ENCODE results near the gene LRFN2.

LRFN2 gene

GRCh38 chr6:40443842-40444241 is 143.3 kb downstream of the LRFN2 start:
- TF ChIP-seq EZH2phosphoT487 (IDR thresholded peaks at IDR 0.05; ENCODE audit: borderline replicate concordance, low read length), result no peak
- TF ChIP-seq CTCF (IDR thresholded peaks at IDR 0.05; ENCODE audit: low read depth, low read length, poor library complexity, severe bottlenecking), result no peak
- no peaks in the 10 kb centered on the region for H3K4me1 ChIP-seq (ENCODE audit: control insufficient read depth, low read length)

GRCh38 chr6:40442591-40442990 is 144.6 kb downstream of the LRFN2 start:
- no peaks in the 10 kb centered on the region for H3K9me3 ChIP-seq (ENCODE audit: control insufficient read depth, insufficient read depth, low read length)
- peaks cover 5% of the 10 kb centered on the region; the same call in 1 of the 2 replicates for H3K27me3 ChIP-seq (ENCODE audit: control insufficient read depth, low read length)
- no peak overlapping the region for H3K4me3 ChIP-seq (ENCODE audit: low read length)
- H4K20me1 ChIP-seq (ENCODE audit: control insufficient read depth, insufficient read depth, low read depth, low read length), result no peaks in the 10 kb centered on the region
- TF ChIP-seq CTCF (IDR thresholded peaks at IDR 0.05; ENCODE audit: low read depth, low read length, poor library complexity, severe bottlenecking) (no peak), EZH2phosphoT487 (IDR thresholded peaks at IDR 0.05; ENCODE audit: borderline replicate concordance, low read length) (no peak)
- H3K4me2 ChIP-seq (ENCODE audit: low read length), result no peak overlapping the region
- H3K9me2 ChIP-seq (replicated peaks; ENCODE audit: control insufficient read depth, low read length), result no peaks in the 10 kb centered on the region
- no peaks in the 10 kb centered on the region for H3K4me1 ChIP-seq (ENCODE audit: control insufficient read depth, low read length)
- no peaks in the 10 kb centered on the region for H3K36me3 ChIP-seq (ENCODE audit: control insufficient read depth, low read length)
- no peaks in the 10 kb centered on the region for H3K79me2 ChIP-seq (ENCODE audit: control insufficient read depth, low read length)
- no peaks in the 10 kb centered on the region for H3F3A ChIP-seq (ENCODE audit: control insufficient read depth, insufficient read depth)
- H3K27ac ChIP-seq (ENCODE audit: low read depth, low read length), result no peak overlapping the region

More at GRCh38 chr6:40443842-40444241, 143.3 kb downstream of the LRFN2 start:
- Histone ChIP-seq H3K4me2 (ENCODE audit: low read length) (no peak overlapping the region), H3K27me3 (ENCODE audit: control insufficient read depth, low read length) (peaks cover 5% of the 10 kb centered on the region; the same call in 1 of the 2 replicates), H3K9me3 (ENCODE audit: control insufficient read depth, insufficient read depth, low read length) (no peaks in the 10 kb centered on the region), H3F3A (ENCODE audit: control insufficient read depth, insufficient read depth) (no peaks in the 10 kb centered on the region), H3K27ac (ENCODE audit: low read depth, low read length) (no peak overlapping the region), H3K9me2 (replicated peaks; ENCODE audit: control insufficient read depth, low read length) (no peaks in the 10 kb centered on the region), H4K20me1 (ENCODE audit: control insufficient read depth, insufficient read depth, low read depth, low read length) (no peaks in the 10 kb centered on the region), H3K79me2 (ENCODE audit: control insufficient read depth, low read length) (no peaks in the 10 kb centered on the region), H3K4me3 (ENCODE audit: low read length) (no peak overlapping the region), H3K36me3 (ENCODE audit: control insufficient read depth, low read length) (no peaks in the 10 kb centered on the region)

GRCh38 chr6:40441150-40441549 is 146.0 kb downstream of the LRFN2 start:
- Histone ChIP-seq H3K79me2 (ENCODE audit: control insufficient read depth, low read length) (no peaks in the 10 kb centered on the region), H4K20me1 (ENCODE audit: control insufficient read depth, insufficient read depth, low read depth, low read length) (no peaks in the 10 kb centered on the region), H3K36me3 (ENCODE audit: control insufficient read depth, low read length) (no peaks in the 10 kb centered on the region), H3K4me3 (ENCODE audit: low read length) (no peak overlapping the region), H3K4me2 (ENCODE audit: low read length) (no peak overlapping the region), H3K9me3 (ENCODE audit: control insufficient read depth, insufficient read depth, low read length) (no peaks in the 10 kb centered on the region), H3K9me2 (replicated peaks; ENCODE audit: control insufficient read depth, low read length) (no peaks in the 10 kb centered on the region), H3K27ac (ENCODE audit: low read depth, low read length) (no peak overlapping the region), H3K4me1 (ENCODE audit: control insufficient read depth, low read length) (no peaks in the 10 kb centered on the region), H3F3A (ENCODE audit: control insufficient read depth, insufficient read depth) (no peaks in the 10 kb centered on the region), H3K27me3 (ENCODE audit: control insufficient read depth, low read length) (peaks cover 5% of the 10 kb centered on the region; the same call in 1 of the 2 replicates)
- TF ChIP-seq CTCF (IDR thresholded peaks at IDR 0.05; ENCODE audit: low read depth, low read length, poor library complexity, severe bottlenecking), result no peak
- TF ChIP-seq EZH2phosphoT487 (IDR thresholded peaks at IDR 0.05; ENCODE audit: borderline replicate concordance, low read length), result no peak
